ENCODE results near the gene ZCWPW2.

- TF ChIP-seq RAD21 (IDR thresholded peaks at IDR 0.05; ENCODE audit: low read length) (no peak), CTCF (conservative IDR thresholded peaks at IDR 0.05; ENCODE audit: low read depth, low read length) (no peak), SMC3 (IDR thresholded peaks at IDR 0.05; ENCODE audit: low read depth, low read length) (no peak), POLR2A (IDR thresholded peaks at IDR 0.05; ENCODE audit: low read depth, low read length) (no peak), MXI1 (IDR thresholded peaks at IDR 0.05; ENCODE audit: borderline replicate concordance, low read depth, low read length) (no peak), RFX5 (IDR thresholded peaks at IDR 0.05; ENCODE audit: low read depth, low read length) (no peak), USF2 (IDR thresholded peaks at IDR 0.05; ENCODE audit: low read depth, low read length) (no peak), MAFK (IDR thresholded peaks at IDR 0.05; ENCODE audit: low read depth, low read length) (no peak)
Measured at GRCh38 chr3:28504976-28505375, 156.5 kb downstream of the ZCWPW2 start.

All from IMR-90 (cell line).